Measurements from ENCODE around the gene TEKT3.
A peak's percentile ranks its signal among the peaks of the same experiment; 100 is the strongest.

TEKT3 gene

DNA sequence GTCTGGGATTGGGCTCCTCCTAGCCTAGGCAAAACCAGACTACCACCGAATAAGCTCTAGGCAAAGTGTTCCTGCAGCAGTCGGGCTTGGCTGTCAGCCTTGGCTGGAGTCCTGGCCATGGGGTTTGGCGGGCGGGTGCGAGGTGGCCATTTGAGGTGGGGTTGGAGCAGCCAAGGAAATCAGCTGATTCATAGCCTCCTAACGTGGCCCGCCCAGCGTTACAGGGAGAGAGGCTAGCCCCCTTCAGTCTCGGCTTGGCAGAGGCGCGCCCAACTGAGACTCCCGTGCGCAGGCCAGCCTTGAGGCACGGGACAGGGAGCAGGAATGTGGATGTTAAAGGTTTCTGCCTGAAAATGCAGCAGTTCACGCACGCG is 78.2 kb downstream of the TEKT3 start:
- peak; percentile 61 for DNase-seq

DNA sequence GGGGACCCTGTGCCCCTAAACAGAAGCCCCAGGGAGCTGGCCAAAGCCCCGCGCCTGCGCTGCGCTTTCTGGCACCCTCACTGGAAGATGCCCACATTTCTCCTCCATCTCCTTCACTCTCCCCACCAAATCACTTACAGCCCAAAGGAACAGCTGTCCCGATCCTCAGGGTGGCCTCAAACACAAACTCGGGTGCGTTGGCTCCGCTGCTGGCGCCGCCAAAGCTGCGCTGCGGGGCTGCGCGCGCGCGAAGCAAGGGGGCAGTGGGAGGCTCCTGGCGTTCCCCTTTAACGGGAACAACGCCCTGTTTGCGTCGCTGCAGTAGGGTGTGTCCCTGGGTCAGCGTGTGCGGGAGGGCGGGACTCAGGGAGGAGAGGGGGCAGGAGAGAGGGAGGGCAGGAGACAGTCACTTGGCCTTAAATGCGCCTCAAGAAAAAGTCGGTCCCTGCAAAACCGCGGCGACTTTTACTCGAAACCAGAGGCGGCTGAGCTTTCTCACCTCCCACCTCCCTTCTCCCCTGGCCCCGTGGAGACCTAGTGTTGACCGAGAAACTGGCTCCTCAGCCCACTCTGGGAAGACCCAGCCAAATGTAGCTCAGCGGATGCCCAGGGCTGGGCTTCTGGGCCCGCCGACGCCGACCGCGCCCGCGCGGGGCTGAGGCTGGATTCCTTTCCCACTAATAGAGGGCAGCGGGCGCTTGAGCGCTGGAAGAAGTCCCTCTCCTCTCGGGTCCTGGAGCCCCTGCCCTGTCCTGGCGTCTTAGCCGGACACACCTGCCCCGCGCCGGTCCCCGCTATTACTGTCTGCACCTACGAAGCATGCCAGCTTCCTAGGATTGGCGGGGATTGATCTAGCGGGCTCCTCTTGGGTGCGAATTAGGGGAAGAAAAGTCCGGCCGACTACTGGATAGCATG is 78.8 kb downstream of the TEKT3 start:
- peak; percentile 91 for DNase-seq

DNA sequence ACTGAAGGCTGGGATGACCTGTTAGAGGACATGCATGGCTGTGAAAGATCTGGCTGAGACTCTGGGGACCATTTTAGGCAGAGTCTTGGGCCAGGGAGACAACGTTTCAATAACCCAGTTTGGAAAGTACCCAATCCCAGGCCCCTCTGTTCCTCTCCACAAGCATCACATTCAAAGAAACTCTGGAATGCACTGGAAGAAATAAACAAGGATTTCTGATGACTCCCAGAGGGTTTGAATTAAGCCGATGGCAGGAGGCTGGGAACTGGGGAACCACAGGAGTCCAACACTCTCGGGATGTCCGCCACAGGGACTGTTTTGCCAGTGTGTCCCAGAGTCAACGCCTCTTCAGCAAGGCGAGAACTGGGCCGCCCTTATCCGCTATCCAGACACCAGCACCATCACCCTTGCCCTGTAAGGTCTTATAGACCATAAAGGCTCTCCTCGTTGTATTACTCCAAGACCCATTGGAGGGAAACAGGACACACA is 79.6 kb downstream of the TEKT3 start:
- DNase-seq: peak; percentile 43

DNA sequence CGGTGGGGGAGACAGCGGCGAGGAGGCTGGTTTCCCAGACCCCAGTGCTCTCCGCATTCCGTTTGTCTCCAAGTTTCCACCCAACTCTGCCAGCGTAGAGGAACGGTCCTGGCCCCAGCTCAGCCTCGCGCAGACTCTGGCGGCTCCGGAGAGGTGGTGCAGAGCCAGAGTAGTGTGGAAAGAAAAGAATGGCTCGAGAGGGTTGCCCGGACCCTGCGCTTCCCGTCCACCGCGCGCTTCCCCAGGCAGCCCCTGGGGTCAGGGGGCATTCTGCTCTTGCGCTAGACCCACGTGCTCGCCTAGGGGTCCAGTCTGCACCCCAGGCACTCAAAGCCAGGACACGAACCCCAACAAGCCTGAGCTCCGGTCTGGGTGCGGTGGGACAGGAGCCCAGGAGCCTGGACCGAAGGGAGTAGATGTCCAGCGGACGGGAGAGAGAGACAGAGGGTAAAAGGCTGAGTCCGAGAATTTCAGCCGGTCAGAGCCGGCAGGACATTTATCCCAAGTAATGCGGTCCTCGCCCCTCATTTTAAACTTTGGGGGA is 80.1 kb downstream of the TEKT3 start:
- peak; percentile 76 for DNase-seq

DNA sequence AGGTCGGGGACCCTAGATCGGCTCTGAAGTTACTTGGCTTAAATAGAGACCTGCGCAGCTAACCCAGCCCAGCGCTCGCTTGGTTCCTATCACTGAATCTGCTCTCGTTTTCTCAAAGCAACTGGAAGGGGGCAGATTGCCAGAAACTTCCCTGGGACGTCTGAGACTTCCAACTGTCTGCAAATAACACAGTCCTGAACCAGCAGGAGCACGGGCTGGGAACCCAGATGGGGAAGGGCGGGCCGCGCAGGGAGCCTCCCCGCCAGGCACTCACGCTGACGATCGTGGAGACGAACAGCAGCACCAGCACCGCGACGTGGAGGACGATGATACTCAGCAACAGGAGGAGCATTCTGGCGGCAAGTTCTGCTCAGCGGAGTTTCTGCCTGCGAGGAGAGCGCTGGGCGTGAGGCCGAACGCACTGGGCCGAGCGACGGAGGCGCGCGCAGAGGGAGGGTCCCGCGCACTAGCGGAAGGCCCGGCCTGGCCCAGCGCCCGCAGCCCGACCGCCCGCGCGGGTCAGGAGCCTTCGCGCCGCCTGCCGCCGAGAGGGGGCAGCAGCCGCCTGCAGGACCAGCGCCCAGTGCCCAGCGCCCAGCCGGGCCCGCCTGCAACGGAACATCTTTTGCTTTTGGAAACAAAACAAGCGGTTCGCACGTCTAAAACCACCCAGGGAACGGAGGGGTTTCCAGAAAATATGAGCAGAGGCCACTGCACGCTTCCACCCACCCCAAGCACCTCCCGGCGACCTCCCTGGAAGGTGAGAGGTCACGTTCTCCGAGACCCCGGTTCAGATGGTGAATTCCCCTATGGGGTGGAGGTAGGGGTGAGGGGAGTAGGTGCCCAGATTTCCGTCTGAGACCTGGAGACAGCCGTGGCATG is 80.8 kb downstream of the TEKT3 start:
- peak; percentile 88 for DNase-seq

DNA sequence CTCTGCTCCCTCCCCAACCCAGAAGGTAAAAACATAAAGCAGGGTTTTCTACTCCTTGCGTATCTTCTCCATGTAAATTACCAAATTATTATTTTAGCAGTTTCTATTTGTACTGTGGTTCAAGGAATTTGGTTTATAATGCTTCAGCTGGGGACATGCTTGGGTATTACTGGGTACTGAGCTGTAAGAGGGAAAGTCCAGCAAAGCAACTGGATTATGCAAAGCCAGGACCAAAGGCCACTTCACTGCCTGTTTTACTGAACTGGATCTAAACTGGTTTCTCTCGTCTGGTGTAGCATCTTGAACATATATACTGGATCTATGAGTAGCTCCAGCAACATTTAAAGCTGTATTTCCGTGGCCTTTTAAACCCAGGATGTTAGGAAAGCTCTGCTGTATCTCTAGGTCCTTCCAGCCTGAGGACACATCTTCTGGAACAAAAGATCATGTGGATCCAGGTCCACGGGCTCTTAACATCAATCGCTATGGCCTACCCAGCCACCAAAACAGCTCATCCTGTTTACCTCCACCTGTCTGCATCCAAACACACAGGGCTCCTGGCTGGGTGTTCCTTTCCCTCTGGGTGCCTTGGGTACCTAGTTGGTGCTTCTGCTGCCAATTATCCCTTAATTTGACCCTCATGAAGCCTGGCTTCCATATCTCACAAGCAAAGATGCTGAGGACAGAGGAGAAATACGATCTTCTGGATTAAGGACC is 83.4 kb downstream of the TEKT3 start:
- no peak for DNase-seq

DNA sequence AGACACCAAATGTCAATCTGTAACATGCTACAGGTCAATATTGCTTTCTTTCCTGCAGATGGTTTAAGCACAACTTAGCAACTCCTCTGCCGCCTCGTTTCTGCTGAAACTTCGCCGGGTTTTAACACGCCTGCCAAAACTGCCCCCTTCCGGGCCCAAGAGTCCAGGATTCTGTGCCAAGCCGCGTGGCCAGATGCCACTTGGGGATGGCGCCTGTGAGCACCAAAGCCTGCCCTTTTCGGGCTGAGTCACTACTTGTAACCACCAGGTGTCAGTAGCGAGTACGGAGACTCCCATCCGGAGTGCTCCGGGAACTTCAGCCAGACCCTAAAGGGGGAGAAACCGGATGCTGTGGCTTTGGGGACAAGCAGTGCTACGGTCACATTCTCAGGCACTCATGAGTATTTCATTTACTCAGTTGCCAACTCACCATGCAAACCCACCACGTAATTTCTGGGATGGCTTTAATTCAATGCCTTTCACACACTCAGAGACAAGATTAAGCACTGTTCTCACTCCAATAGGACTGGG is 84.1 kb downstream of the TEKT3 start:
- DNase-seq: peak; percentile 95

DNA sequence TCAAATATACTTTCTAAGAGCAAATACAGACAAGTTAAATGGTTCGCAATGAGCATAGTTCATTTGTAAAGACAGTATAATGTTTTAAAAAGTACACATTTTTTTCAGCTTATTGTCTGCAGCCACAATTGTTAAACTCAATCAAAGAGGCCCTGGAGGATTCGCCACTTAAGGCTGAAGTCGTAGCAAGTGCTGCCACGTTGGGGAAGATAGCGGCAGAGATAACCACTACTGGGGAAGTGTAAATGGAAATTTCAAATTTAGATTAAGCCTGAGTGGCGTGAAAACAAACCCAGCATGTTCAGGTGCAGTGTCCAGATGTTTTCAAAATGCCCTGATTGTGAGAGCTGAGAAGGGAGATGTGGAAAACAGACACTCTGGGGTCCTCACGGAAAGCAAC is 84.7 kb downstream of the TEKT3 start:
- DNase-seq: peak; percentile 50

DNA sequence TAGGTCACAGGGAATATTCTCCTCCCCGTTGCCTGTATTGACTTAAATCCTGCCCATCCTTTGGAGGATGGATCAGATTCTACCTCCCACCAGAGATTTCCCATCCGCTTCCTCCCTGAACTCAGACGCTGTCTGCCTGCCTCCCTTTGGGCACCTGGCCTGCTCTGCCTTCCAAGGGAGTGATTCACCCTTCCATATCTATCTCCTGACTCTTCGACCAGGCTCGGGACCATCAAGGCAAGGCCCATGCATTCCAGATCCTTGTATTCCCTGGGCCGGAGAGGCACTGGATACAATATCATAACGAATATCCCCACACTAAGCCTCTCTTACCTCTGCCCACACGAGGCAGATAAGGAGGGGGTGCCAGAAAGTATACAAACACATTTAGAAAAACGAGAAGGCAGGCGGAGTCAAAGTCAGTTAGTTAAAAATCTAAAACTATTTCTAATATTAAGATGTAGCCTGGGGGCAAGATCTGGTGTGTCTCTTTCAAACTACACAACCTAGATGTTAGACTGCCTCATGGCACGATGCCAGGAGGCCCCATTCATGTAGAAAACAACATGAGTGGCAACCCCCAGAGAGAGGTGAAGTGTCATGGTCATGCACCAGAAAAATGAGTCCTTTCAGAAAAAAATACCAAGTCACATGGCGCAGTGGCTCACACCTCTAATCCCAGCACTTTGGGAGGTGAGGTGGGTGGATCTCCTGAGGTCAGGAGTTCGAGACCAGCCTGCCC is 85.5 kb downstream of the TEKT3 start:
- peak; percentile 16 for DNase-seq
